ENCODE measurements around the gene GALNT6.

GALNT6 gene

GRCh38 chr12:51405801-51406207, 14.6 kb upstream of the GALNT6 start:
- peaks cover 41% of the 10 kb centered on the region for H3K27me3 ChIP-seq (ENCODE audit: control insufficient read depth, low read length)
- no peak overlapping the region for H3K4me3 ChIP-seq (ENCODE audit: low read length)
- H3K4me2 ChIP-seq (ENCODE audit: low read length): no peak overlapping the region
- no peak overlapping the region for H3K27ac ChIP-seq (ENCODE audit: low read depth, low read length)
- no peaks in the 10 kb centered on the region for H4K20me1 ChIP-seq (ENCODE audit: control insufficient read depth, insufficient read depth, low read depth, low read length)
- no peaks in the 10 kb centered on the region for H3K79me2 ChIP-seq (ENCODE audit: control insufficient read depth, low read length)
- no peak for TF ChIP-seq EZH2phosphoT487 (IDR thresholded peaks at IDR 0.05; ENCODE audit: borderline replicate concordance, low read length)
- no peak for TF ChIP-seq CTCF (IDR thresholded peaks at IDR 0.05; ENCODE audit: low read depth, low read length, poor library complexity, severe bottlenecking)
- H3K9me3 ChIP-seq (ENCODE audit: control insufficient read depth, insufficient read depth, low read length): no peaks in the 10 kb centered on the region
- no peaks in the 10 kb centered on the region for H3F3A ChIP-seq (ENCODE audit: control insufficient read depth, insufficient read depth)
- no peaks in the 10 kb centered on the region for H3K4me1 ChIP-seq (ENCODE audit: control insufficient read depth, low read length)
- no peaks in the 10 kb centered on the region for H3K9me2 ChIP-seq (replicated peaks; ENCODE audit: control insufficient read depth, low read length)
- no peaks in the 10 kb centered on the region for H3K36me3 ChIP-seq (ENCODE audit: control insufficient read depth, low read length)

- no peaks in the 10 kb centered on the region for H3K9me2 ChIP-seq (replicated peaks; ENCODE audit: control insufficient read depth, low read length)
- no peaks in the 10 kb centered on the region for H4K20me1 ChIP-seq (ENCODE audit: control insufficient read depth, insufficient read depth, low read depth, low read length)
- H3K9me3 ChIP-seq (ENCODE audit: control insufficient read depth, insufficient read depth, low read length): no peaks in the 10 kb centered on the region
- no peaks in the 10 kb centered on the region for H3K36me3 ChIP-seq (ENCODE audit: control insufficient read depth, low read length)
- no peak overlapping the region for H3K27ac ChIP-seq (ENCODE audit: low read depth, low read length)
- no peak for TF ChIP-seq CTCF (IDR thresholded peaks at IDR 0.05; ENCODE audit: low read depth, low read length, poor library complexity, severe bottlenecking)
- no peak for TF ChIP-seq EZH2phosphoT487 (IDR thresholded peaks at IDR 0.05; ENCODE audit: borderline replicate concordance, low read length)
- H3K27me3 ChIP-seq (ENCODE audit: control insufficient read depth, low read length): peaks cover 48% of the 10 kb centered on the region
- no peak overlapping the region for H3K4me2 ChIP-seq (ENCODE audit: low read length)
- H3F3A ChIP-seq (ENCODE audit: control insufficient read depth, insufficient read depth): no peaks in the 10 kb centered on the region
- no peak overlapping the region for H3K4me3 ChIP-seq (ENCODE audit: low read length)
- H3K4me1 ChIP-seq (ENCODE audit: control insufficient read depth, low read length): no peaks in the 10 kb centered on the region
- no peaks in the 10 kb centered on the region for H3K79me2 ChIP-seq (ENCODE audit: control insufficient read depth, low read length)
These were observed 13.4 kb upstream of the GALNT6 start for GRCh38 chr12:51404627-51405026.

- Histone ChIP-seq H3K4me1 (ENCODE audit: control insufficient read depth, low read length) (no peaks in the 10 kb centered on the region), H3K27ac (ENCODE audit: low read depth, low read length) (no peak overlapping the region), H3K36me3 (ENCODE audit: control insufficient read depth, low read length) (no peaks in the 10 kb centered on the region), H3K4me2 (ENCODE audit: low read length) (no peak overlapping the region), H3K27me3 (ENCODE audit: control insufficient read depth, low read length) (peaks cover 57% of the 10 kb centered on the region), H3K79me2 (ENCODE audit: control insufficient read depth, low read length) (no peaks in the 10 kb centered on the region), H3F3A (ENCODE audit: control insufficient read depth, insufficient read depth) (no peaks in the 10 kb centered on the region), H3K9me2 (replicated peaks; ENCODE audit: control insufficient read depth, low read length) (no peaks in the 10 kb centered on the region), H3K4me3 (ENCODE audit: low read length) (no peak overlapping the region), H3K9me3 (ENCODE audit: control insufficient read depth, insufficient read depth, low read length) (no peaks in the 10 kb centered on the region), H4K20me1 (ENCODE audit: control insufficient read depth, insufficient read depth, low read depth, low read length) (no peaks in the 10 kb centered on the region)
- no peak for TF ChIP-seq EZH2phosphoT487 (IDR thresholded peaks at IDR 0.05; ENCODE audit: borderline replicate concordance, low read length)
- TF ChIP-seq CTCF (IDR thresholded peaks at IDR 0.05; ENCODE audit: low read depth, low read length, poor library complexity, severe bottlenecking): no peak
These were observed 12.5 kb upstream of the GALNT6 start for GRCh38 chr12:51403681-51404136.

Data from DOHH2 (cell line).